CD4-positive, alpha-beta memory T cell (primary cell): ENCODE measurements around the gene CDH13. TPM values are rescaled to one million over a fixed set of nuclear protein-coding genes. Genes with fewer than 3 reads are reported as not detected.

Experiments used
- CTCF ChIA-PET: fragments of 350-600 bp; sonication (Branson Sonifier 250); formaldehyde crosslinking; loops from one replicate; lab custom pipeline; 2021; ENCODE audit warnings: inconsistent platforms; ENCODE audit not compliant: partially characterized antibody; lab: Charles Lee
- POLR2A ChIA-PET: fragments of 350-600 bp; sonication (Branson Sonifier 250); formaldehyde crosslinking; loops from one replicate; lab custom pipeline; 2021; ENCODE audit not compliant: partially characterized antibody; lab: Charles Lee
- DNase-seq, 5 donors: peaks; one replicate each; pipeline versions ENCODE4 v3.0.0 to v3.0.0-alpha.2; 2020 to 2022; ENCODE audit warnings: mixed read lengths in 1 of 5
- H3K27ac ChIP-seq: one replicate; pipeline ENCODE4 v1.7.0; 2013; ENCODE audit warnings: low read depth, low read length
- H3K27me3 ChIP-seq: 2 replicates; pipeline ENCODE4 v1.7.0; 2013; ENCODE audit warnings: mild to moderate bottlenecking, low read length, moderate library complexity; ENCODE audit not compliant: insufficient read depth
- H3K36me3 ChIP-seq: 2 replicates; pipeline ENCODE4 v1.7.0; 2013; ENCODE audit warnings: mild to moderate bottlenecking, low read length, moderate library complexity; ENCODE audit not compliant: insufficient read depth
- H3K4me1 ChIP-seq: 2 replicates; pipeline ENCODE4 v1.7.0; 2013; ENCODE audit warnings: mild to moderate bottlenecking, low read length, moderate library complexity; ENCODE audit not compliant: insufficient read depth
- H3K4me3 ChIP-seq, 2 donors: one replicate each; pipeline ENCODE4 v1.7.0; 2013; ENCODE audit warnings: low read length in 2 of 2, mild to moderate bottlenecking in 1 of 2
- H3K9me3 ChIP-seq, 2 donors: one replicate each; pipeline ENCODE4 v1.7.0; 2013; ENCODE audit warnings: low read length in 2 of 2, control low read depth in 1 of 2; ENCODE audit not compliant: control insufficient read depth in 1 of 2
- H3K27ac Mint-ChIP-seq, 7 donors: one replicate each; pipeline ENCODE4 v1.8.0; 2020 to 2021; ENCODE audit warnings: mixed read lengths in 7 of 7, mild to moderate bottlenecking in 6 of 7, inconsistent platforms in 3 of 7, moderate library complexity in 3 of 7
- H3K27me3 Mint-ChIP-seq, 2 donors: one replicate each; pipeline ENCODE4 v1.8.0; 2020 to 2021; ENCODE audit warnings: mixed read lengths in 2 of 2
- H3K36me3 Mint-ChIP-seq, 2 donors: one replicate each; pipeline ENCODE4 v1.8.0; 2020 to 2021; ENCODE audit warnings: mixed read lengths in 2 of 2, inconsistent platforms in 1 of 2, mild to moderate bottlenecking in 1 of 2
- H3K4me1 Mint-ChIP-seq, 4 donors: one replicate each; pipeline ENCODE4 v1.8.0; 2020 to 2021; ENCODE audit warnings: mixed read lengths in 4 of 4, mild to moderate bottlenecking in 1 of 4
- H3K4me3 Mint-ChIP-seq, 8 donors: one replicate each; pipeline ENCODE4 v1.8.0; 2020 to 2021; ENCODE audit warnings: mixed read lengths in 8 of 8, mild to moderate bottlenecking in 7 of 8, moderate library complexity in 6 of 8, inconsistent platforms in 3 of 8
- H3K9me3 Mint-ChIP-seq, 8 donors: one replicate each; pipeline ENCODE4 v1.8.0; 2020 to 2021; ENCODE audit warnings: mixed read lengths in 8 of 8, mild to moderate bottlenecking in 5 of 8, inconsistent platforms in 3 of 8, moderate library complexity in 1 of 8
- intact Hi-C: fragments of 100-400 bp; cut with micrococcal nuclease; formaldehyde crosslinking; loops from one replicate; pipeline ENCODE4 v1.15.1; 2023
- polyA plus RNA-seq, 2 donors: library from polyadenylated mRNA; unstranded; fragments of 300-500 nt; fragmentation: Illumina TruSeq; gene quantifications; one replicate each; pipeline ENCODE4 v1.2.3, GENCODE V29; 2021
- total RNA-seq, 2 experiments: library from RNA; stranded (reverse); gene quantifications; one replicate each; pipeline ENCODE4 v1.2.3, GENCODE V29; 2021

CDH13 gene
- total and polyA plus RNA-seq, 4 experiments from 2014 or later, result not detected

- H3K27ac ChIP-seq, result no peak overlapping the region
- Mint-ChIP-seq H3K4me3 (no peak overlapping the region), H3K4me1 (peaks cover 0 to 2% (median 0%) of the 10 kb centered on the region in 4 donors), H3K27ac (no peak overlapping the region), H3K27me3 (peaks cover 8 to 25% of the 10 kb centered on the region in 2 donors), H3K36me3 (no peaks in the 10 kb centered on the region), H3K9me3 (peaks cover 0 to 6% (median 0%) of the 10 kb centered on the region in 8 donors)
- ChIA-PET POLR2A (no interaction called here), CTCF (no interaction called here)
- no peaks in the 10 kb centered on the region for H3K27me3 ChIP-seq
- H3K4me3 ChIP-seq, result no peak overlapping the region
- intact Hi-C loops, result no loop called here
- H3K36me3 ChIP-seq, result no peaks in the 10 kb centered on the region
- H3K9me3 ChIP-seq, result no peaks in the 10 kb centered on the region
- no peaks in the 10 kb centered on the region for H3K4me1 ChIP-seq
- DNase-seq, result no peak
These were observed 1168.2 kb downstream of the CDH13 start for GRCh38 chr16:83794860-83795554.

GRCh38 chr16:83797013-83797412 lies 1170.2 kb downstream of the CDH13 start:
- no peak overlapping the region for H3K4me3 Mint-ChIP-seq
- Histone ChIP-seq H3K9me3 (no peaks in the 10 kb centered on the region), H3K36me3 (no peaks in the 10 kb centered on the region), H3K4me3 (no peak overlapping the region), H3K27me3 (no peaks in the 10 kb centered on the region), H3K27ac (no peak overlapping the region), H3K4me1 (no peaks in the 10 kb centered on the region)
- intact Hi-C loops, result no loop called here
- peaks cover 0 to 4% (median under 1%) of the 10 kb centered on the region in 4 donors for H3K4me1 Mint-ChIP-seq
- no peaks in the 10 kb centered on the region for H3K36me3 Mint-ChIP-seq
- H3K9me3 Mint-ChIP-seq, result peaks cover 0 to 6% (median 0%) of the 10 kb centered on the region in 8 donors
- no peak overlapping the region for H3K27ac Mint-ChIP-seq
- DNase-seq, result no peak
- H3K27me3 Mint-ChIP-seq, result peaks cover 9 to 23% of the 10 kb centered on the region in 2 donors
- ChIA-PET CTCF (no interaction called here), POLR2A (no interaction called here)

DNA sequence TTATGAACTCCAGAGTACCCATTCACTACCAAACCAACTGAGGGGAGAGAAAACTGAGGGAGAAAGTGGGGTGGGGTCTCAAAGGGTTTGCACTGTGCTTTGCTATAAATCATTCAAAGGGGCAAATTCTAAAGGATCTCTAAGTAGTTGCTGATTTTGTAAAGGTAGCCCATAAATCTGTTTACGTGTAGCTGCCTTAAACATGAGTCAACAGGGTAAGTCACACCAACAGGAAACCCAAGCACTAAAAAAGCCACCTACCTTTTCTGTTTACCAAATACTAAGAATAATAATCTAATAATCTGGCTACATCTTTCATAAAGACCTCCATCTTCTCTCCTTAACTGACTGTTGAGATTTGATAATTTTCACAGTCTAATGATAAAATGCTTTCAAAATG lies 1172.6 kb downstream of the CDH13 start:
- no peaks in the 10 kb centered on the region for H3K27me3 ChIP-seq
- peaks cover 0 to 2% (median under 1%) of the 10 kb centered on the region in 4 donors for H3K4me1 Mint-ChIP-seq
- peaks cover 9 to 21% of the 10 kb centered on the region in 2 donors for H3K27me3 Mint-ChIP-seq
- ChIA-PET CTCF (interaction anchor here (1.2 kb wide), 1 partner anchor 28 kb away, joined by 4 read pairs; no protein-coding TSS in a partner anchor), POLR2A (no interaction called here)
- H3K27ac Mint-ChIP-seq, result no peak overlapping the region
- no peak overlapping the region for H3K4me3 Mint-ChIP-seq
- H3K4me3 ChIP-seq, result no peak overlapping the region
- no peak for DNase-seq
- H3K9me3 Mint-ChIP-seq, result no peaks in the 10 kb centered on the region
- peaks cover 5% of the 10 kb centered on the region for H3K4me1 ChIP-seq
- no peaks in the 10 kb centered on the region for H3K36me3 ChIP-seq
- intact Hi-C loops, result no loop called here
- H3K36me3 Mint-ChIP-seq, result no peaks in the 10 kb centered on the region
- no peak overlapping the region for H3K27ac ChIP-seq
- no peaks in the 10 kb centered on the region for H3K9me3 ChIP-seq

GRCh38 chr16:83802135-83802534 lies 1175.4 kb downstream of the CDH13 start:
- Mint-ChIP-seq H3K4me1 (peaks cover 3 to 12% (median 6%) of the 10 kb centered on the region in 4 donors), H3K27ac (peak overlapping the region in 4 of 7 donors; percentile 38 to 79 (median 66)), H3K27me3 (peaks cover 5 to 10% of the 10 kb centered on the region in 2 donors), H3K9me3 (no peaks in the 10 kb centered on the region), H3K4me3 (peak overlapping the region in 4 of 8 donors; percentile 6 to 61 (median 12)), H3K36me3 (peaks cover 0 to 1% of the 10 kb centered on the region in 2 donors)
- intact Hi-C loops, result no loop called here
- CTCF ChIA-PET, result no interaction called here
- Histone ChIP-seq H3K27me3 (no peaks in the 10 kb centered on the region), H3K36me3 (no peaks in the 10 kb centered on the region), H3K4me1 (peaks cover 5% of the 10 kb centered on the region), H3K9me3 (no peaks in the 10 kb centered on the region), H3K4me3 (no peak overlapping the region), H3K27ac (no peak overlapping the region)
- peak in 4 of 5 donors; percentile 14 to 32 (median 20) for DNase-seq
- POLR2A ChIA-PET, result no interaction called here

DNA sequence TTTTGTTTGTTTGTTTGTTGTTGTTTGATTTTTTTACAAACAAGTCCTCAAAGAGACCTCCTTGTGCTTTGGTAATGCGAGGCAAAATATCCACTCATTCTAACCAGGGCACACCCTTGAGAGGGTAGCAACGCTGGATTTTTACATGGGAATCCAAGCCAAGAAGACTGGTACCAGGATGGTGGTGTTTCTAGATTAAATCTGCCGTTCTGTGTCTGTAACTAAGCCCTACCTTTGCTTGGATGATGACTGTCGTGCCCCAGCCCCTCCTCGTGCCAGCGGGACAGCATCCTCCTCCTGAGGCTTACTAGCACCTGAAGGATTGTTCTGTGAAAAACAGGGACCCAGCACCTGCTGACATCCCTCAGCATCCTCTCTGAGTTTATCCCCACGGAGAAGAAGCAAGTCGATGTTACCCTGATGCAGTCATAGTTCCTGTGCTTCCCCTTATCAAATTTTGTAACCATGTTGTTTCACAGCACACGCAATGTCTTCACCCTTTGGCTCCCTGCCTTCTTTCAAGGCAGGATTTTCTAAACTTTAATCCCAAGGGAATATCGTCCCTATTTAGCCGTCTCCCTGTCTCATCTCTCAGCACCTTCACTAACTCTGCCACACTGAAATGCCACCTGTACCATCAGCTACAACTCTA lies 1175.9 kb downstream of the CDH13 start:
- POLR2A ChIA-PET, result no interaction called here
- no peaks in the 10 kb centered on the region for H3K27me3 ChIP-seq
- Mint-ChIP-seq H3K36me3 (peaks cover 0 to 1% of the 10 kb centered on the region in 2 donors), H3K4me3 (peak overlapping the region in 3 of 8 donors; percentile 6 to 32 (median 22)), H3K27me3 (peaks cover 5 to 9% of the 10 kb centered on the region in 2 donors), H3K4me1 (peaks cover 5 to 17% (median 8%) of the 10 kb centered on the region in 4 donors), H3K27ac (peak overlapping the region in 5 of 7 donors; percentile 38 to 79 (median 58)), H3K9me3 (no peaks in the 10 kb centered on the region)
- DNase-seq, result no peak
- intact Hi-C loops, result no loop called here
- CTCF ChIA-PET, result no interaction called here
- no peaks in the 10 kb centered on the region for H3K9me3 ChIP-seq
- H3K4me1 ChIP-seq, result peaks cover 5% of the 10 kb centered on the region
- no peaks in the 10 kb centered on the region for H3K36me3 ChIP-seq
- no peak overlapping the region for H3K4me3 ChIP-seq
- H3K27ac ChIP-seq, result no peak overlapping the region

DNA sequence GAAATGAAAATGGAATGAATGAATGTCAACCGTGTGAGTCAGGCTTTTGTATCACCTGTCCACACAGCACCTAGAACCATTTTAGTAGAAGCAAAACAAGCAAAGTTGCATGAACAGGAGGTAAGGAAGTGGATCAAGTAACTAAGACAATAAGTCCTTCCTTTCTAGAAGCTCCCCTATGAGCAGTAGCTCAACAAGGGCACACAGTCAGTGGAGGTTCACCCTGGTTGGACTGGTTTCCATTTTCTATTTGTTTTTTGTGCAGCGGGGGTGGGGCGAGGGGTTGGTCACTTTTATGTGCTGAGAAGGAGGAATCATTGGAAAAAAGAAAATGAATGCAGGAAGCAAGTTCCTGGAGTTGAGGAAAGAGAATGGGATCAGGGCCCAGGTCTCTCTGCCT lies 1177.0 kb downstream of the CDH13 start:
- Mint-ChIP-seq H3K4me3 (no peak overlapping the region), H3K27me3 (peaks cover 2 to 4% of the 10 kb centered on the region in 2 donors), H3K36me3 (peaks cover 0 to 9% of the 10 kb centered on the region in 2 donors), H3K27ac (no peak overlapping the region), H3K4me1 (peaks cover 10 to 28% (median 17%) of the 10 kb centered on the region in 4 donors), H3K9me3 (no peaks in the 10 kb centered on the region)
- no peak overlapping the region for H3K27ac ChIP-seq
- H3K9me3 ChIP-seq, result no peaks in the 10 kb centered on the region
- no peaks in the 10 kb centered on the region for H3K36me3 ChIP-seq
- intact Hi-C loops, result no loop called here
- no peak overlapping the region for H3K4me3 ChIP-seq
- no peaks in the 10 kb centered on the region for H3K27me3 ChIP-seq
- ChIA-PET POLR2A (no interaction called here), CTCF (no interaction called here)
- H3K4me1 ChIP-seq, result peaks cover 10% of the 10 kb centered on the region
- no peak for DNase-seq

DNA sequence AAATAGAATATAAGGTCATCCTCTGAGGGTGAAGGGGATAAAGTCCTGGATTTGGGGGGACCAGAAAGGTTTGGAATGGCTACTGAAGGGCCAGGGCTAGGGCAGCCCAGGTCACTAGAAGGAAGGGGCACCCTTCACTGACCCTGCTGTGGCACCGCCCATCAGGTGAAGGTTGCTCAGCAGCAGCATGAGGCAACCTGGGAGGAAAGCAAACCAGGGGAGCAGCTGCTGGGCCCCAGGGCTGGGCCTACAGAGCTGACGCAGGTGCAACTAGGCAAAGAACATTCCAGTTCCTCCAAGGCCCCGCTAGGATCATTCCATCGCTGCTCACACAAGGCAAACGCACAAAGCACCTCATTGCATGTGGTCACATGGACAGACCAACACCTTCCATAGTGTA lies 1177.6 kb downstream of the CDH13 start:
- H3K36me3 Mint-ChIP-seq, result peaks cover 5 to 13% of the 10 kb centered on the region in 2 donors
- H3K27ac Mint-ChIP-seq, result no peak overlapping the region
- intact Hi-C loops, result no loop called here
- Histone ChIP-seq H3K4me1 (peaks cover 15% of the 10 kb centered on the region), H3K4me3 (no peak overlapping the region), H3K9me3 (no peaks in the 10 kb centered on the region), H3K27ac (no peak overlapping the region), H3K36me3 (no peaks in the 10 kb centered on the region), H3K27me3 (no peaks in the 10 kb centered on the region)
- H3K4me1 Mint-ChIP-seq, result peaks cover 15 to 34% (median 22%) of the 10 kb centered on the region in 4 donors
- peaks cover 2 to 4% of the 10 kb centered on the region in 2 donors for H3K27me3 Mint-ChIP-seq
- no peak overlapping the region for H3K4me3 Mint-ChIP-seq
- no peaks in the 10 kb centered on the region for H3K9me3 Mint-ChIP-seq
- no peak for DNase-seq
- ChIA-PET CTCF (no interaction called here), POLR2A (no interaction called here)
